ENCODE results near the gene TFCP2.
A peak's percentile ranks its signal among the peaks of the same experiment; 100 is the strongest.
"Not testable (repeated sequence)": the region's sequence is repeated elsewhere in the genome, so short reads cannot be mapped to it uniquely, and the experiment has no call there.

Gene TFCP2, protein sequence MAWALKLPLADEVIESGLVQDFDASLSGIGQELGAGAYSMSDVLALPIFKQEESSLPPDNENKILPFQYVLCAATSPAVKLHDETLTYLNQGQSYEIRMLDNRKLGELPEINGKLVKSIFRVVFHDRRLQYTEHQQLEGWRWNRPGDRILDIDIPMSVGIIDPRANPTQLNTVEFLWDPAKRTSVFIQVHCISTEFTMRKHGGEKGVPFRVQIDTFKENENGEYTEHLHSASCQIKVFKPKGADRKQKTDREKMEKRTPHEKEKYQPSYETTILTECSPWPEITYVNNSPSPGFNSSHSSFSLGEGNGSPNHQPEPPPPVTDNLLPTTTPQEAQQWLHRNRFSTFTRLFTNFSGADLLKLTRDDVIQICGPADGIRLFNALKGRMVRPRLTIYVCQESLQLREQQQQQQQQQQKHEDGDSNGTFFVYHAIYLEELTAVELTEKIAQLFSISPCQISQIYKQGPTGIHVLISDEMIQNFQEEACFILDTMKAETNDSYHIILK

GRCh38 chr12:51172515-51173431, at the start of gene TFCP2:
TFCP2 (minus strand) TSS chr12:51173135; CDS start chr12:51172422, 713 bp downstream.
- peak; percentile 91 for DNase-seq (ENCODE audit: low read depth)

DNA sequence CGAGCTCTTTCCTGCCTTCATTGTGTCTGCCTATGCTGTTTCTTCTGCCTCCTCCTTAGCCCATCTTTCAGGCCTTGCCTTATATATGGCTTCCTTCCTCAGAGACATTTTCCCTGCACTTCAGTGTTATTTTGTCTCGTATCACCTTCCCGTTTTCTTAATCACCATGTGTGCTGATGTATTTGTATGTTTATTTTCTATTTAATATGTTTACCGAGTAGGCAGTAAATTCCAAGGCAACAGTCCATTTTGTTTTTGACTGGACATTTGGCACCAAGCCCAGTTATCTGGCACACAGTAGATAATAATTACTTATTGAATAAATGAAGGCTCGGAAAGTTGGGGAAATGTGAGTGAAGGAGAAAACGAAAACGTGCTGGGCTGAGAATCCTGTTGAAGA, 49.5 kb upstream of the TFCP2 start:
- DNase-seq (ENCODE audit: low read depth), result no peak

DNA sequence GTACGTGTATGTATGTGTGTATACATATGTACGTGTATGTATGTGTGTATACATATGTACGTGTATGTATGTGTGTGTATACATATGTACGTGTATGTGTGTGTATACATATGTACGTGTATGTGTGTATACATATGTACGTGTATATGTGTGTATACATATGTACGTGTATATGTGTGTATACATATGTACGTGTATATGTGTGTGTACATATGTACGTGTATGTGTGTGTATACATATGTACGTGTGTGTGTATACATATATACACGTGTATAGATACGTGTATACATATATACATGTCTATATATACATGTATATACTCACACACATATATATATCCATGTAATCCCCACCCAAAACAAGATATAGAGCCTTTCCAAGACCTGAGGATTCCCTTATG, 46.9 kb upstream of the TFCP2 start:
- not testable (repeated sequence) for DNase-seq (ENCODE audit: low read depth)

DNA sequence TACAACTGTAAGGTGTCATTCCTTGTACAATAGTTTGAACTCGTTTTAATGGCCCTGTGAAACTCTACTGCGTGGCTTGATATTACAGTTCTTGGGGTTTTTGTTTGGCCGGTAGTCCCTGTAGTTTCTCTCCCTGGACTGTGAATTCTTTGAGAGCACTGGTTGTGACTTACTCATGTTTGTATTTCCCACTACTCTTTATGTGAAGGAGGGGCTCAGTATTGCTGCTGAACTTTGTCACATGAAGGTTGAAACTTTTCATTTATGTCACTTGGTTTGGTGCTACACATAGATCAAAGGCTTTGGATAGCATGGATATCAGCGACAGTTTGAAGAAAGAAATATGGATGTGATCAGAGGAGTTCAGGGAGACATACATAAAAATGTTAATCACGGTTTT, 46.4 kb upstream of the TFCP2 start:
- DNase-seq (ENCODE audit: low read depth), result no peak

DNA sequence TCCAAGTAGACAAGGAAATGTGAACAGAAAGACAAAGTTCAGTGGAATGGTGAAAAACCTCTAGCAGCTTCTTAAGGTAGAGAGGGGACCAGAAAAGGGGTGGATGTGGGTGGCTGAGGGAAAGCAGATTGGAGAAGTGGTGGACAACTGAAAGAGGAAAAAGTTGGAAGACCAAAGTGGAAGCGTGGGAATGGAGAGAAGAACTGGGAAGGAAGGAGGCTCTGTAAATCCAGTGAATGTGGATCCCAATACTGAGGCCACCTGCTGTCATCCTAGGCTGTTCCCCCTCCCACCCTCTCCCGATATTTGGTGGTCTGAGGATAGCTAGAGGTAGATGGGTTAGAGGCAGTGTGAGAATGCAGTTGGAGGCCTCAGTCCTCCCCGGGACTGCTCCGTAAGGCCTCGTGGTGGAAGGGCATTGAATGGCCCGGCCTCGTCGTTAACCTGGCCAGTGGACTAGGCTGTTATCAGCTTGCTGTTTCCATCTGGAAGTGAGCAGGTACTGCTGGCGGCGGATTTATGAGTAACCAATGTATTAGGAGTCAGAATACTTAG, 45.7 kb upstream of the TFCP2 start:
- no peak for DNase-seq (ENCODE audit: low read depth)

- peak; percentile 56 for DNase-seq (ENCODE audit: low read depth)
Observed at GRCh38 chr12:51217968-51218606, 45.2 kb upstream of the TFCP2 start, which contains the start of gene POU6F1. POU6F1 (minus strand) TSS chr12:51218062; CDS start chr12:51206836, 11,226 bp downstream.

- DNase-seq (ENCODE audit: low read depth), result peak; percentile 22
Observed at GRCh38 chr12:51217133-51217967, 44.4 kb upstream of the TFCP2 start.

GRCh38 chr12:51216642-51217041, 43.7 kb upstream of the TFCP2 start:
- no peak for DNase-seq (ENCODE audit: low read depth)

- DNase-seq (ENCODE audit: low read depth), result no peak
Observed at GRCh38 chr12:51214895-51215294, 42.0 kb upstream of the TFCP2 start.

DNA sequence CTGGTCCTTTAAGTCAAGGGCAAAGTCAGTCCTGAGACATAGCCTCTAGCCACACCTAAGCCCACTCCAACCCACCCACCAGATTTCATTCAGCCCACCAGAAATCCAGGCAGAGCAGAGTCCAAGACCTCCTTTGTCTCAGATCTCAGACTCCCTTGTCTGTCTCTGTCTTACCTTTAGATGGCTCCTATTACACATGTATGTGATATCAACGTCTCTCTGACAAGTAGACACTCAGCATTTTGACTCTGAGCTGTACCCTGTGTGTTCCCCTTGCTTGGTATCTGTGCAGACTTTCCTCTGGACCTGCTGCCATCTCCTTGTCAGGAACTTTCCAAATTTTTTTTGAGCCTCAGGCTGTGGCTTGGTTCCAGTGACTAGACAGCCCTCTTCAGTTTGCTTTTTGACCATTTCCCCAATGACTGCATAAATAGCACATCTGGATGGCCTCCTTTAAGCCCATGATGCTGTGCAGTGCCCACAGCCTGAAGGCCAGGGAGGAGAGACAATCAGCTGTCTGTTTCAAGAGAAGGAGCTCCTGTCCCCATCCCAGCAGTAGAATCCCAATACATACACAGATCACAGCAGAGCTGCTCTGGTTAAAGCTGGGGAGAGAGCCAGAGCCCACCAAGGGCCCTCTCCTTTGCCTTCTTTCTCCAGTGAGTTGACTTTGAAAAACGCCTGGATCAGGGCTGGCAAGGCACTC, 37.9 kb upstream of the TFCP2 start:
- no peak for DNase-seq (ENCODE audit: low read depth)

DNA sequence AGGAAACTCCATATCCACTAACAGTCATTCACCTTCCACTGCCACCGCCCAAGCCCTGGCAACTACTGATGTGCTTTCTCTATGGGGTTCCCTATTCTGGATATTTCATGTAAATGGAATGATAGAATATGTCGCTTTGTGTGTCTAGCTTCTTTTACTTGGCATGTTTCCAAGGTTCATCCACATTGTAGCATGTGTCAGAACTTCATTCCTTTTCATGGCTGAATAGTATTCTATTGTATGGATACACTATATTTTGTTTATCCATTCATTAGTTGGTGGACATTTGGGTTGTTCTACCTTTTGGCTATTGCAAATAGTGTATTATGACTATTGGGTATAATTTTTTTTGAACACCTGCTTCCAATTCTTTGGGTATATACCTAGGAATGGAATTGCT, 36.3 kb upstream of the TFCP2 start:
- no peak for DNase-seq (ENCODE audit: low read depth)

DNA sequence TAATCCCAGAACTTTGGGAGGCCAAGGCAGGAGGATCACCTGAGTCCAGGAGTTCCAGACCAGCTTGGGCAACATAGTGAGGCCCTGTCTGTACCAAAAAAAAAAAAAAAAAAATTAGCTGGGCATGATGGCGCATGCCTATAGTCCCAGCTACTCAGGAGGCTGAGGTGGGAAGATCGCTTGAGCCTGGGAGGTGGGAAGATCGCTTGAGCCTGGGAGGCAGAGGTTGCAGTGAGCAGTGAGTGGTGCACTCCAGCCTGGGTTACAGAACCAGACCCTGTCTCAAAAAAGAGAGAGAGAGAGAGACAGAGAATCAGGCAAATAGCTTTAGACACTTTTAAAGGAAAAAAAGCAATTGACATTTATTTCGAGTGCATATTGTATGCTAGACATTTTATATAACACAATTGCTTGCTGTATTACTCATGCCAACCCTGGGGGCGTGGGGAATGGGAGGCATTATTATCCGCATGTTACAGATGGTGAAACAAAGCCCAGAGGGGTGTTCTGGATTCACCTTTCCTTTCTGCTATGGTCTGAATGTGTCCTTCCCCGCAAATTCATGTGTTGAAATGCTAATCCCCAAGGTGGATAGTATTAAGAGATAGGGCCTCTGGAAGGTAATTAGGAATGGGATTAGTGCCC, 35.2 kb upstream of the TFCP2 start:
- DNase-seq (ENCODE audit: low read depth), result no peak

DNA sequence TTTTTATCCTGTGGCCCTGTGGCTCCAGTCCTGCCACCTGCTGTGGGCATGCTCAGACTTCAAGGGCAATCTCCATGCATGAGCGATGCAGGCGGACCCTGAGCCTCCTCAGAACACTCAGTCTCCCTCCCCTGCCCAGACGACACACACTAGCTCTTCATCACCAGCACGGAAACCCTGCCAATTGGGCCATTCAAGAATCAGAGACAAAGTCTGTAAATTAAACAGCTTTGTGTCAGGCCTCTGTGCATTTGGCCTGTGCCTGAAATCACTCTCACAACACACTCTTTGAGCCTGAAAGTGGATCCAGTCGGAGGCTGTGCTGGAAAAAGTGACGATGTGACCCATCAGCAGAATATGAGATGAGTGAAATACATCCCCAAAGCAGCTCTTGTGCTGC, 32.4 kb upstream of the TFCP2 start:
- DNase-seq (ENCODE audit: low read depth), result no peak

DNA sequence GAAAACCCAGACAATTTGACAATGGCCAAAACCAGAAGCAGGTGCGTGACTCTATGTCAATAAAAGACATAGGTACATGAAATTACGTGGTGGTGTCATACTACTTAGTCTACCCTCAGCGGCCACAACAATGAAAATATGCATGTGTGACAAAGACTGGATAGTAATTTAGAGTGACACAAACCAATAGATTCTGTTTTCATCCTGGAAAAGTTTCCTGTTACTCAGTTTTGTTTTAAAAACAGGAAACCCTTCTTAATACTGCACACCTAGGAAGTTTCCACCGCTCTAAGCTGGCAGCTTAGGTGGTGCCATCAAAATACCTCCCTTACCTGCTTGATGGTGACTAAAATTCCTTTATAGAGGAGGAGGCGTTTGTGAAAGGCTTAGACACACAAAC, 29.8 kb upstream of the TFCP2 start:
- no peak for DNase-seq (ENCODE audit: low read depth)

- DNase-seq (ENCODE audit: low read depth), result no peak
Observed at GRCh38 chr12:51200806-51201205, 27.9 kb upstream of the TFCP2 start.

DNA sequence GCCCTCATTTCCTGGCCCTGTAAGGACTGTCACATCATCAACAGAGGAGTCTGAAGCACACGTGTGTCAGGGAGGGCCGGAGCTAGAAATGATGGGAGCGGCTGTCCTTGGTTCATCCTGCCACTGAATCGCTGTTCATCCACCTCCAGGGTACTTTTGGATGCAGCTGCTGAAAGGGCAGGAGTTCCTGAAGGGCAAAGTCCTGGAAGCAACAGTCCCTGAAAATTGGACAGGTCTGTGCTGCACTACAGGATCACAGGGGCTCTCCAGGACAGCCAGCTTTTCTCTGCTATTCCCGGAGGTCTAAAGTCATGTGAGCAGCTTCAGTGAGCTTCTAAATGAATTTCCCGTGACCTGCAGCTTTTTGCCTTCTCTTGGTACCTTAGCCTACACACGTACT, 27.2 kb upstream of the TFCP2 start:
- no peak for DNase-seq (ENCODE audit: low read depth)

DNA sequence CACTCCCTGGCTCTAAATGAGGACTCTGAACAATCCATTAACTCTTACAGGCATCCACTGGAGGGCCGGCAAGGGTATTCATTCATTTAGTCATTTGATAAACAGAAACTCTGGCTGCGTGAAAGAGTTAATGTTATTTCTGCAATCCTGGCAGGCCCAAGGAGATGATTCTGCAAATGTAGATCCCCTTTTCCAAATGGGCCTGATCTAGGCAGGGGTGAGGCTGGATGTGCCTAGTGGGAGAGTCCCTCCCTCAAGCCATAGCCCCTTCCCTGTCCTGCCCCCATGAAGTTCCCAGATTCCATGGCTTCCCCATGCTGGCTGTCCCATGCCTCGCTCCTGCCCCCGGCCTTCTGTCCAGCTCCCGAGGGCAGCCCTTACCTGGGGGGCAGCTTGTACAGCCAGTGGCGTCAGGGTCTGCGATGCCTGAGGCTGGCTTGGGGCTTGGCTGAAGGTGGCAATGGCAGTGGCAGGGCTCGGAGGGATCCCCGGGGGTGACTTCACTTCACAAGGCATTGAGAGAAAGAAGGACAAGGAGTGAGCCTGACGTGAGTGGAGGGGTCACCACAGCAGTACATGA, 26.5 kb upstream of the TFCP2 start:
- no peak for DNase-seq (ENCODE audit: low read depth)

- DNase-seq (ENCODE audit: low read depth), result no peak
Observed at GRCh38 chr12:51198568-51199365, 25.8 kb upstream of the TFCP2 start.
